ENCODE results near the gene RFC5. TPM values are rescaled to one million over a fixed set of nuclear protein-coding genes. Genes with fewer than 3 reads are reported as not detected.

Gene RFC5
- total RNA-seq, 4 donors from 2014 or later = 4.8 to 17.3 (median 8.4) TPM

DNA sequence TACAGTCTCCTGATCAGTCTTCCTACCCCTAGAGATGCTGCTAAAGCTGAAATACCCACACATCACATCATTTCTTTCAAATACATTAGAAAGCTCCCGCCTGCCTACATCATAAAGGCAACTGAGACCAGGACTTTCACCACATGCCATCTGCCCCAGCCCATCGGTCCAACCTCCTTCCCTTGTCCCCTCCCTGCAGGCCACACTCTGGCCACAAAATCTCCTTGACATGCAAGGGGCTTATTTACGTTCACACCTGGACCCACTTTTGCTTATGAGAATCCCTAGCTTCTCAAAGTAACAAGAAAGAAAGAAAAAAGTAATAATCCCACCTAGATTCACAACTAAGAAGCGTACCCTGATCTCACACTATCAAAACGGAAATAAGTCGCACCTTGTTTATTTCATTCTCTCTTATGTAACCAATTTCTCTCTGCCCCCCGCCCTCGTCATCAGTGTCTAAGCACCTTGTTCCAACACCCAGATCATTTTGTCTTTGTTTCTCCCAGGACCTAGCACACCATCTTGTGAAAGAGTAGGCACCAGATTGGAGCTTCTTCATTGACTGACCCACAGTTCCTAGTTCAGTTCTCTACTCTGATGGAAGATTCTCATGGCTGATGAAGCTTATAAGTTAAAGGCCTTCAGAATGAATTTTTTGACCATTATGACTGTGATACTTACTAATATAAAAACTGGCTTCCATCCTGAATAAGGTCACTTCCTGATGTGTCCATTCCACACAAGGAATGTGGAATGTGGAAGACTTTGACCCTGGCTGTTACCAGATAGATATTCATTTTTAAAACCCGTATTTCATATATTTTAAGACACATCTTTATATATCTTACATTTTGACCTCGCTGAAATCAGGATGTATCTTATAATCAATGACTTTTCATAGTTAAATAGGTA lies 36.8 kb downstream of the RFC5 start:
- Histone ChIP-seq H3K9me3 (no peaks in the 10 kb centered on the region), H3K36me3 (peaks cover 0 to 35% (median 0%) of the 10 kb centered on the region in 3 donors), H3K27ac (peak overlapping the region; percentile 5 to 84 (median 68)), H3K4me3 (no peak overlapping the region), H3K4me1 (peaks cover 0 to 62% (median 25%) of the 10 kb centered on the region in 4 donors), H3K27me3 (no peaks in the 10 kb centered on the region)
- 80 to 82% methylated on average over 10 of the region's 10 CpGs for WGBS, 2 donors
- DNase-seq (ENCODE audit: low spot score in 2 of 2) = no peak
- TF ChIP-seq CTCF (IDR thresholded peaks at IDR 0.05) (no peak), EP300 (IDR thresholded peaks at IDR 0.05) (no peak), POLR2A (IDR thresholded peaks at IDR 0.05) (no peak)

DNA sequence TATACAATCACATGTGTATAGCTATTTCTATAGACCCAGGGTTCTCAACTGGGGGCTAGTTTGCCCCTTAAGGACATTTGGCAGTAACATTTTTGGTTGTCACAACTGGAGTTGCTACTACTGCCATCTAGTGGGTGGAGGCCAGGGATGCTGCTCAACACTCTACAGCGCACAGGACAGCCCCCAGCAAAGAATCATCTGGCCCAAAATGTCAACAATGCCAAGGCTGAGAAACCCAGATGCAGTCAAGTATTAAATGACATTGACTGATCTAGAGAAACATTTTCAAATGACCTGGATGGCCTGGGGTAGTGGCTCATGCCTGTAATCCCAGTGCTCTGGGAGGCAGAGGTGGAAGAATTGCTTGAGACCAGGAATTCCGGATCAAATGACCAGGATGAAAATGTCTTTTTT lies 38.6 kb downstream of the RFC5 start:
- Histone ChIP-seq H3K27me3 (no peaks in the 10 kb centered on the region), H3K4me3 (no peak overlapping the region), H3K36me3 (peaks cover 0 to 18% (median 0%) of the 10 kb centered on the region in 3 donors), H3K9me3 (no peaks in the 10 kb centered on the region), H3K27ac (peak overlapping the region in 2 of 4 donors; percentile 5 to 33), H3K4me1 (peaks cover 0 to 79% (median 32%) of the 10 kb centered on the region in 4 donors)
- 74 to 81% methylated on average over 2 of the region's 2 CpGs for WGBS, 2 donors
- TF ChIP-seq CTCF (IDR thresholded peaks at IDR 0.05) (peak in 3 of 5 experiments; percentile 24 to 44 (median 39)), EP300 (IDR thresholded peaks at IDR 0.05) (no peak), POLR2A (IDR thresholded peaks at IDR 0.05) (no peak)
- peak in 1 of 2 donors; percentile 29 for DNase-seq (ENCODE audit: low spot score in 2 of 2)

DNA sequence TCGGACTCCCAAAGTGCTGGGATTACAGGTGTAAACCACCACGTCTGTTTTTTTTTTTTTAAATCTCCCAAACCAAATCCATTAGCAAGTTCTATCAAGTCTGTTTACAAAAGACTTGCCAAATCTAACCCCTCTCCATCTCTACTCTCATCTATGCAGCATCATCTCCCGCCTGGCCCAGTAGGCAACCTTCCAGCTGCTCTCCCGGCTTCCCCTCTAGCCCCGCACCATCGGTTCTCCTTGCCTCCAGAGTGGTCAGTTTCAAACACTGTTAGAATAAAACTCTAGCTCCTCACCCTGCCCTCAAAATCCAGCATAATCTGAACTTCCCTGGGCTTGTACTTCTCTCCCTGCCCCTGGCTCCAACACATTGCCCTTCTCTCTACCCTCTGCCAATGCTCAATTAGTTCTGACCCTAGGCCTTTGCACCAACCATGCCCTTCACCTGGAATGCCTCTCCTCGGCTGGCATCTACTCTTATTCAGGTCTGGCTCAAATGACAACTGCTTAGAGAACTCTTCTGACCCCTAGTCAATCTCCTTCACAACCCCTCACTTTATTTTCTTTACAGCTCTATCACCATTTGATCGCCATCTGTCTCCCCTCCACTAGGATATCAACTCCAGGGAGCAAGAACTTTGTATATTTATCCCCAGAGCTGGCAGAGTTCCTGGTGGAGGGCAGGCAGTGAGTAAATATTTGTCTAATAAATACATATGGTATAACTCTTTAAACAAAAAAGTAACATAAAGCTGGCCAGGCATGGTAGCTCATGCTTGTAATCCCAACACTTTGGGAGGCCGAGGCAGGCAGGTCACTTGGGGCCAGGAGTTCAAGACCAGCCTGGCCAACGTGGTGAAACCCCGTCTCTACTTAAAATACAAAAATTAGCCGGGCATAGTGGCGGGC lies 39.6 kb downstream of the RFC5 start:
- DNase-seq (ENCODE audit: low spot score in 2 of 2) = no peak
- peak overlapping the region in 2 of 4 donors; percentile 5 to 21 for H3K27ac ChIP-seq
- 61 to 73% methylated on average over 13 of the region's 13 CpGs for WGBS, 2 donors
- peaks cover 0 to 79% (median 33%) of the 10 kb centered on the region in 4 donors for H3K4me1 ChIP-seq
- no peak for TF ChIP-seq EP300 (IDR thresholded peaks at IDR 0.05)
- no peak for TF ChIP-seq CTCF (IDR thresholded peaks at IDR 0.05)
- TF ChIP-seq POLR2A (IDR thresholded peaks at IDR 0.05) = no peak
- peaks cover 0 to 9% (median 0%) of the 10 kb centered on the region in 3 donors for H3K36me3 ChIP-seq
- H3K4me3 ChIP-seq = no peak overlapping the region
- H3K9me3 ChIP-seq = no peaks in the 10 kb centered on the region
- H3K27me3 ChIP-seq = no peaks in the 10 kb centered on the region

GRCh38 chr12:118058227-118058626 lies 41.7 kb downstream of the RFC5 start:
- WGBS, 2 donors = 94 to 97% methylated on average over 7 of the region's 7 CpGs

More at GRCh38 chr12:118058227-118058626, 41.7 kb downstream of the RFC5 start:
- Histone ChIP-seq H3K27me3 (no peaks in the 10 kb centered on the region), H3K36me3 (no peaks in the 10 kb centered on the region), H3K27ac (peak overlapping the region in 1 of 4 donors; percentile 99), H3K4me1 (peaks cover 0 to 67% (median 20%) of the 10 kb centered on the region in 4 donors), H3K9me3 (no peaks in the 10 kb centered on the region), H3K4me3 (no peak overlapping the region)
- TF ChIP-seq CTCF (IDR thresholded peaks at IDR 0.05) (no peak), EP300 (IDR thresholded peaks at IDR 0.05) (no peak)
- no peak for DNase-seq (ENCODE audit: low spot score in 2 of 2)

Measured in tibial nerve (tissue), 4 donors.